H9 (cell line): ENCODE data around the gene ACAA2. TPM values are rescaled to one million over a fixed set of nuclear protein-coding genes. Genes with fewer than 3 reads are reported as not detected.

Experiments
- DNase-seq: peaks from one replicate; pipeline ENCODE4 v3.0.0-alpha.2; 2017
- H2AFZ ChIP-seq: one replicate; pipeline ENCODE4 v1.6.1; 2013; ENCODE audit warnings: mild to moderate bottlenecking, low read length, control low read depth, moderate library complexity
- H2AK5ac ChIP-seq: 2 replicates; pipeline ENCODE4 v1.6.1; 2013; ENCODE audit warnings: low read length, control low read depth, mixed read lengths; ENCODE audit not compliant: insufficient read length
- H2BK120ac ChIP-seq: one replicate; pipeline ENCODE4 v1.6.1; 2013; ENCODE audit warnings: low read depth, mild to moderate bottlenecking, low read length, control low read depth, inconsistent platforms; ENCODE audit not compliant: poor library complexity, severe bottlenecking
- H2BK12ac ChIP-seq: 2 replicates; pipeline ENCODE4 v1.6.1; 2013; ENCODE audit warnings: low read length, control low read depth, mixed read lengths, low read depth; ENCODE audit not compliant: insufficient read length
- H2BK15ac ChIP-seq: 2 replicates; pipeline ENCODE4 v1.6.1; 2013; ENCODE audit warnings: low read depth, low read length, control low read depth
- H2BK20ac ChIP-seq: one replicate; pipeline ENCODE4 v1.6.1; 2013; ENCODE audit warnings: low read depth, mild to moderate bottlenecking, low read length, control low read depth, inconsistent platforms; ENCODE audit not compliant: poor library complexity, severe bottlenecking
- H2BK5ac ChIP-seq: 2 replicates; pipeline ENCODE4 v1.6.1; 2013; ENCODE audit warnings: low read length, control low read depth, mixed read lengths; ENCODE audit not compliant: insufficient read length
- H3K14ac ChIP-seq: 2 replicates; pipeline ENCODE4 v1.6.1; 2013; ENCODE audit warnings: low read length, control low read depth; ENCODE audit not compliant: insufficient read depth
- H3K18ac ChIP-seq: 2 replicates; pipeline ENCODE4 v1.6.1; 2013; ENCODE audit warnings: low read depth, mild to moderate bottlenecking, mixed read lengths, low read length, control low read depth; ENCODE audit not compliant: insufficient read length
- H3K23ac ChIP-seq: 2 replicates; pipeline ENCODE4 v1.6.1; 2013; ENCODE audit warnings: low read length, control low read depth, mixed read lengths, low read depth; ENCODE audit not compliant: insufficient read length
- H3K23me2 ChIP-seq: 2 replicates; pipeline ENCODE4 v1.6.1; 2013; ENCODE audit warnings: low read depth, mild to moderate bottlenecking, mixed read lengths, low read length, control low read depth; ENCODE audit not compliant: insufficient read length, poor library complexity, severe bottlenecking
- H3K27ac ChIP-seq: 2 replicates; pipeline ENCODE4 v1.5.1; 2013; ENCODE audit warnings: low read length, control low read depth, mixed read lengths, low read depth; ENCODE audit not compliant: insufficient read length
- H3K27me3 ChIP-seq: 2 replicates; pipeline ENCODE4 v1.6.1; 2013; ENCODE audit warnings: low read length, control low read depth, inconsistent platforms; ENCODE audit not compliant: insufficient read depth
- H3K4ac ChIP-seq: 2 replicates; pipeline ENCODE4 v1.6.1; 2013; ENCODE audit warnings: low read depth, mild to moderate bottlenecking, control low read depth, inconsistent platforms, low read length, moderate library complexity
- H3K4me1 ChIP-seq: 2 replicates; pipeline ENCODE4 v1.6.1; 2013; ENCODE audit warnings: low read length, control low read depth, inconsistent platforms; ENCODE audit not compliant: insufficient read depth
- H3K4me2 ChIP-seq: 2 replicates; pipeline ENCODE4 v1.6.1; 2013; ENCODE audit warnings: low read length, control low read depth, mixed read lengths; ENCODE audit not compliant: insufficient read length, insufficient read depth
- H3K56ac ChIP-seq: 2 replicates; pipeline ENCODE4 v1.6.1; 2013; ENCODE audit warnings: low read depth, mild to moderate bottlenecking, mixed read lengths, low read length, control low read depth; ENCODE audit not compliant: insufficient read length
- H3K79me1 ChIP-seq: 2 replicates; pipeline ENCODE4 v1.6.1; 2013; ENCODE audit warnings: low read depth, mild to moderate bottlenecking, moderate library complexity, low read length, control low read depth, inconsistent platforms; ENCODE audit not compliant: insufficient read depth, poor library complexity, severe bottlenecking
- H3K79me2 ChIP-seq: 2 replicates; pipeline ENCODE4 v1.6.1; 2013; ENCODE audit warnings: low read length, control low read depth, inconsistent platforms; ENCODE audit not compliant: insufficient read depth
- H3K9ac ChIP-seq: 2 replicates; pipeline ENCODE4 v1.6.1; 2013; ENCODE audit warnings: low read length, control low read depth, mixed read lengths; ENCODE audit not compliant: insufficient read length; ENCODE audit errors: extremely low read depth
- H3K9me3 ChIP-seq: one replicate; pipeline ENCODE4 v1.6.1; 2013; ENCODE audit warnings: low read depth, low read length, inconsistent platforms; ENCODE audit not compliant: control insufficient read depth
- H3T11ph ChIP-seq: one replicate; pipeline ENCODE4 v1.6.1; 2013; ENCODE audit warnings: mild to moderate bottlenecking, low read length, control low read depth, inconsistent platforms
- H4K20me1 ChIP-seq: one replicate; pipeline ENCODE4 v1.6.1; 2013; ENCODE audit not compliant: control insufficient read depth, insufficient read length, insufficient read depth
- H4K5ac ChIP-seq: 2 replicates; pipeline ENCODE4 v1.6.1; 2013; ENCODE audit warnings: low read depth, mild to moderate bottlenecking, mixed read lengths, low read length, control low read depth; ENCODE audit not compliant: insufficient read length
- H4K8ac ChIP-seq: replicated peaks from 2 replicates; pipeline ENCODE4 v1.6.1; 2013; ENCODE audit warnings: low read length, control low read depth, mixed read lengths, low read depth; ENCODE audit not compliant: insufficient read length
- H4K91ac ChIP-seq: 2 replicates; pipeline ENCODE4 v1.6.1; 2013; ENCODE audit warnings: low read depth, mild to moderate bottlenecking, moderate library complexity, mixed read lengths, low read length, control low read depth; ENCODE audit not compliant: insufficient read length
- H3K27ac Mint-ChIP-seq, 3 experiments: 2 replicates in 2 of 3; 3 replicates in 1 of 3; pipeline ENCODE4 v1.8.0; 2020 to 2021; ENCODE audit warnings: mixed read lengths in 3 of 3, mild to moderate bottlenecking in 1 of 3, moderate library complexity in 1 of 3
- H3K27me3 Mint-ChIP-seq: 2 replicates; pipeline ENCODE4 v1.8.0; 2021; ENCODE audit warnings: low read depth, mild to moderate bottlenecking, moderate library complexity, mixed read lengths
- H3K36me3 Mint-ChIP-seq, 3 experiments: 2 replicates in 2 of 3; 3 replicates in 1 of 3; pipeline ENCODE4 v1.8.0; 2020 to 2021; ENCODE audit warnings: low read depth in 3 of 3, mixed read lengths in 3 of 3; ENCODE audit not compliant: insufficient read depth in 1 of 3
- H3K4me1 Mint-ChIP-seq, 2 experiments: 2 replicates each; pipeline ENCODE4 v1.8.0; 2020; ENCODE audit warnings: mixed read lengths in 2 of 2
- H3K4me3 Mint-ChIP-seq, 2 experiments: 2 replicates in 1 of 2; 3 replicates in 1 of 2; pipeline ENCODE4 v1.8.0; 2020 to 2021; ENCODE audit warnings: mild to moderate bottlenecking in 2 of 2, mixed read lengths in 2 of 2, moderate library complexity in 1 of 2
- H3K9me3 Mint-ChIP-seq, 2 experiments: 2 replicates in 1 of 2; 3 replicates in 1 of 2; pipeline ENCODE4 v1.8.0; 2020; ENCODE audit warnings: mild to moderate bottlenecking in 2 of 2, mixed read lengths in 2 of 2, moderate library complexity in 1 of 2
- CTCF ChIP-seq: fragments of 200-600 bp; sonication (generic); conservative IDR thresholded peaks from 3 replicates; pipeline ENCODE4 v1.8.0; 2021; ENCODE audit warnings: antibody characterized with exemption, mild to moderate bottlenecking
- whole genome bisulfite sequencing: extraction: QIAGEN DNeasy Blood & Tissue Kit; methylation state at CpG from one replicate; pipeline ENCODE4 v1.1.7; 2013; ENCODE audit warnings: missing lambda C conversion rate, low lambda C conversion rate, mixed read lengths; ENCODE audit not compliant: insufficient read length; ENCODE audit errors: extremely low coverage; 5-methylcytosine and 5-hydroxymethylcytosine counted together
- total RNA-seq: library from RNA; stranded (reverse); gene quantifications from 2 replicates; pipeline ENCODE4 v1.2.1, GENCODE V29; 2021

Gene ACAA2
- total RNA-seq, 1 experiment from 2014 or later: 115 TPM

- H3K27me3 ChIP-seq: no peaks in the 10 kb centered on the region
- H3K14ac ChIP-seq: no peak overlapping the region
- Mint-ChIP-seq H3K4me1 (peaks cover 6 to 8% of the 10 kb centered on the region in 2 experiments), H3K9me3 (peaks cover 13 to 23% of the 10 kb centered on the region in 2 experiments; a peak in 4 of 5 replicates), H3K4me3 (no peak overlapping the region), H3K27me3 (no peaks in the 10 kb centered on the region), H3K36me3 (peaks cover 38 to 88% (median 75%) of the 10 kb centered on the region in 3 experiments), H3K27ac (no peak overlapping the region)
- H3K27ac ChIP-seq: no peak overlapping the region
- no peak overlapping the region for H2BK15ac ChIP-seq
- H3K79me1 ChIP-seq: no peaks in the 10 kb centered on the region
- H2BK5ac ChIP-seq: no peak overlapping the region
- no peak overlapping the region for H2AK5ac ChIP-seq
- H3K79me2 ChIP-seq: no peaks in the 10 kb centered on the region
- H4K8ac ChIP-seq: no peak overlapping the region
- no peak for DNase-seq
- no peak overlapping the region for H3K23ac ChIP-seq
- H2AFZ ChIP-seq: no peak overlapping the region
- no peak overlapping the region for H2BK20ac ChIP-seq
- no peak overlapping the region for H3K18ac ChIP-seq
- H4K91ac ChIP-seq: no peak overlapping the region
- H3K9ac ChIP-seq: no peak overlapping the region
- no peaks in the 10 kb centered on the region for H3K23me2 ChIP-seq
- H3K4ac ChIP-seq: no peak overlapping the region
- no peaks in the 10 kb centered on the region for H4K20me1 ChIP-seq
- TF ChIP-seq CTCF: no peak
- WGBS: 100% methylated on average over 1 of the region's 7 CpGs
- H3K56ac ChIP-seq: no peak overlapping the region
- H3K4me1 ChIP-seq: no peaks in the 10 kb centered on the region
- no peaks in the 10 kb centered on the region for H3K9me3 ChIP-seq
- no peak overlapping the region for H3T11ph ChIP-seq
- H3K4me2 ChIP-seq: no peak overlapping the region
- no peak overlapping the region for H2BK120ac ChIP-seq
- no peak overlapping the region for H4K5ac ChIP-seq
- H2BK12ac ChIP-seq: no peak overlapping the region
These were observed 17.5 kb downstream of the ACAA2 start for GRCh38 chr18:49795612-49796552.
